Measurements from ENCODE around the gene KHDC3L.
"Not testable (repeated sequence)": the region's sequence is repeated elsewhere in the genome, so short reads cannot be mapped to it uniquely, and the experiment has no call there.

The KHDC3L gene

DNA sequence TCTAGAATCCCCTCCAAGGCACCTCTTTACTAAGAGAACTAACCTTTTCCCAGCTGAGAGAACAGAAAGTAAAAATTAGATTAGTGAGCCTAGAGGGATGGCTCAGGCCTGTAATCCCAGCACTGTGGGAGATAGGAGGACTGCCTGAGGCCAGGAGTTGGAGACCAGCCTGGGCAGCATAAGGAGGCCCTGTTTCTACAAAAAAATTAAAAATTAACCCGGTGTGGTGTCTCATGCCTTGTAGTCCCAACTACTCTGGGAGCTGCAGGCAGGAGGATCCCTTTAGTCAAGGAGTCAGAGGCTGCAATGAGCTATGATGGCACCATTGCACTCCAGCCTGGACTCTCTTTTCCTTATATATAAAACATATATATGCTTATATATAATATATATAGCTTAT, 12.8 kb downstream of the KHDC3L start:
- Histone ChIP-seq H3K36me3 (no peaks in the 10 kb centered on the region), H3K4me3 (ENCODE audit: low read depth, low read length) (no peak overlapping the region), H3K27me3 (no peaks in the 10 kb centered on the region), H3K4me1 (no peaks in the 10 kb centered on the region), H3K9me3 (no peaks in the 10 kb centered on the region)
- TF ChIP-seq, protein P1, sequence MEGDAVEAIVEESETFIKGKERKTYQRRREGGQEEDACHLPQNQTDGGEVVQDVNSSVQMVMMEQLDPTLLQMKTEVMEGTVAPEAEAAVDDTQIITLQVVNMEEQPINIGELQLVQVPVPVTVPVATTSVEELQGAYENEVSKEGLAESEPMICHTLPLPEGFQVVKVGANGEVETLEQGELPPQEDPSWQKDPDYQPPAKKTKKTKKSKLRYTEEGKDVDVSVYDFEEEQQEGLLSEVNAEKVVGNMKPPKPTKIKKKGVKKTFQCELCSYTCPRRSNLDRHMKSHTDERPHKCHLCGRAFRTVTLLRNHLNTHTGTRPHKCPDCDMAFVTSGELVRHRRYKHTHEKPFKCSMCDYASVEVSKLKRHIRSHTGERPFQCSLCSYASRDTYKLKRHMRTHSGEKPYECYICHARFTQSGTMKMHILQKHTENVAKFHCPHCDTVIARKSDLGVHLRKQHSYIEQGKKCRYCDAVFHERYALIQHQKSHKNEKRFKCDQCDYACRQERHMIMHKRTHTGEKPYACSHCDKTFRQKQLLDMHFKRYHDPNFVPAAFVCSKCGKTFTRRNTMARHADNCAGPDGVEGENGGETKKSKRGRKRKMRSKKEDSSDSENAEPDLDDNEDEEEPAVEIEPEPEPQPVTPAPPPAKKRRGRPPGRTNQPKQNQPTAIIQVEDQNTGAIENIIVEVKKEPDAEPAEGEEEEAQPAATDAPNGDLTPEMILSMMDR (IDR thresholded peaks at IDR 0.05; ENCODE audit: low read depth, low read length), result no peak
- no peak for DNase-seq

DNA sequence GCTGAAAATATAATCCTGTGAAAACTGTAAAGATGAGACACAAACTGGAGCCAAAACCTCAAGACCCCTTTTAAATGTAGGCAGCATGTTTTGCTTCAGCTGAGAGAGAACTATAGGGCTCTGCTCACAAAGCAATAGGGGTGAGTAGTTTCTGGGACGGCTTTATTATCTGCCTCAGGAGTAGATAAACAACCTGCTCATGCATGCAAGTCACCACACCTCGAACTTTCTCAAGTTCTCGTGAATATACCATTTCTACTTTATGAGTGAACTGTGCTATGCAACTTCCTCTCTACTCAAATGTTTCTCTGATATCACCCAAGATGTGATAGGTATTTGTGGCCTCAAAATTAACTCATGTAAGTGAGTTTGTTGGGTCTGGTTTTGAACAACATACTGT, 14.8 kb downstream of the KHDC3L start:
- no peak for DNase-seq
- H3K4me1 ChIP-seq, result no peaks in the 10 kb centered on the region
- no peaks in the 10 kb centered on the region for H3K36me3 ChIP-seq
- H3K9me3 ChIP-seq, result no peaks in the 10 kb centered on the region
- TF ChIP-seq, protein P1 (IDR thresholded peaks at IDR 0.05; ENCODE audit: low read depth, low read length), result no peak
- H3K4me3 ChIP-seq (ENCODE audit: low read depth, low read length), result no peak overlapping the region
- no peaks in the 10 kb centered on the region for H3K27me3 ChIP-seq

DNA sequence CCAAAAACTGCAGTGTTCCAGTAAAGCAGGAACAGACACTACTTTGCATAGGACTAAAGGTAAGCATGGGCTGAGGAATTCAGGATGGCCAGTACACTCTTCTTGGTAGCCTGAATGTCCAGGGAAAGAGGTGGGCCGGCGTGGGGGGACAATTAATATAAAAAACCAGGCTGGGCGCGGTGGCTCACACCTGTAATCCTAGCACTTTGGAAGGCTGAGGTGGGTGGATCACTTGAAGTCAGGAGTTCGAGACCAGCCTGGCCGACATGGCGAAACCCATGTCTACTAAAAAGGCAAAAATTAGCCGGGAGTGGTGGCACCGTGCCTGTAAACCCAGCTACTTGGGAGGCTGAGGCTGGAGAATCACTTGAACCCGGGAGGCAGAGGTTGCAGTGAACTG, 19.1 kb downstream of the KHDC3L start:
- H3K27me3 ChIP-seq; H3K9me3 ChIP-seq; H3K36me3 ChIP-seq; H3K4me3 ChIP-seq (ENCODE audit: low read depth, low read length); H3K4me1 ChIP-seq; DNase-seq: not testable (repeated sequence)

DNA sequence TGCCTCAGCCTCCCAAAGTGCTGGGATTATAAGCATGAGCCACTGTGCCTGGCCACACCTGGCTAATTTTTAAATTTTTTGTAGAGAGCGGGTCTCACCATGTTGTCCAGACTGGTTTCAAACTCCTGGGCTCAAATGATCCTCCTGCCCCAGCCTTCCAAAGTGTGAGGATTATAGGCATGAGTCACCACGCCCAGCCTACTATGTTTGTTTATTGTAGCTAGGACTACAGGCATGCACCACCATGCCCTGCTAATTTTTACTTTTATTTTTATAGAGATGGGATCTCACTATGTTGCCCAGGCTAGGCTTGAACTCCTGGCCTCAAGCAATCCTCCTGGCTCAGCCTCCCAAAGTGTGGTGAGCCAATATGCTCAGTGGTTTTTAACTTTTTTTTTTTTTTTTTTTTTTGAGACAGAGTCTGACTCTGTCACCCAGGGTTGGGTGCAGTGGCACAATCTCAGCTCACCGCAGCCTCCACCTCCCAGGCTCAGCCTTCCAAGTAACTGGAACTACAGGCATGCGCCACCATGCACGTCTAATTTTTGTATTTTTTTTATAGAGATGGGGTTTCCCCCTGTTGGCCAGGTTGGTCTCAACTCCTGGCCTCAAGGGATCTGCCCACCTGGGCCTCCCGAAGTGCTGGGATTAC, 20.1 kb downstream of the KHDC3L start:
- H3K36me3 ChIP-seq, result no peaks in the 10 kb centered on the region
- TF ChIP-seq, protein P1 (IDR thresholded peaks at IDR 0.05; ENCODE audit: low read depth, low read length), result no peak
- no peaks in the 10 kb centered on the region for H3K4me1 ChIP-seq
- H3K9me3 ChIP-seq, result no peaks in the 10 kb centered on the region
- H3K27me3 ChIP-seq, result no peaks in the 10 kb centered on the region
- no peak overlapping the region for H3K4me3 ChIP-seq (ENCODE audit: low read depth, low read length)
- DNase-seq, result no peak

DNA sequence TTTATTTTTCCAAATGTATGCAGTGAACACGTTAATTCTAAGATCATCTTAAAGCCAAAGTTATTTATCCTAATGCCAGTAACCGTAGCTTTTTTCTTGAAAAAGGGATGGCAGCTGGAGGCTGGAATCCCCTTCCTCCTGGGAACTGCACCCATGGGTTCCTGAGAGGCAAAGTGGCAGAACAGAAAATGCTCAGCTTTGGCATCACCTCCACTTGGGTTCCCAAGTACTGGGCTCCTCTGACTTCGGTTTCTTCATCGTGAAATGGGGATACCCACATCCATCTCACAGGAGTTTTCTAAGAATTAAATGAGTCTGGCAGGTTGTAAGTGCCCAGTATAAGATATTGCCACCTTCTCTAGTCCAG, 26.0 kb downstream of the KHDC3L start:
- Histone ChIP-seq H3K4me1 (no peaks in the 10 kb centered on the region), H3K27me3 (no peaks in the 10 kb centered on the region), H3K4me3 (ENCODE audit: low read depth, low read length) (peak overlapping the region; percentile 65), H3K9me3 (no peaks in the 10 kb centered on the region), H3K36me3 (no peaks in the 10 kb centered on the region)
- TF ChIP-seq, protein P1 (IDR thresholded peaks at IDR 0.05; ENCODE audit: low read depth, low read length), result no peak
- DNase-seq, result no peak

DNA sequence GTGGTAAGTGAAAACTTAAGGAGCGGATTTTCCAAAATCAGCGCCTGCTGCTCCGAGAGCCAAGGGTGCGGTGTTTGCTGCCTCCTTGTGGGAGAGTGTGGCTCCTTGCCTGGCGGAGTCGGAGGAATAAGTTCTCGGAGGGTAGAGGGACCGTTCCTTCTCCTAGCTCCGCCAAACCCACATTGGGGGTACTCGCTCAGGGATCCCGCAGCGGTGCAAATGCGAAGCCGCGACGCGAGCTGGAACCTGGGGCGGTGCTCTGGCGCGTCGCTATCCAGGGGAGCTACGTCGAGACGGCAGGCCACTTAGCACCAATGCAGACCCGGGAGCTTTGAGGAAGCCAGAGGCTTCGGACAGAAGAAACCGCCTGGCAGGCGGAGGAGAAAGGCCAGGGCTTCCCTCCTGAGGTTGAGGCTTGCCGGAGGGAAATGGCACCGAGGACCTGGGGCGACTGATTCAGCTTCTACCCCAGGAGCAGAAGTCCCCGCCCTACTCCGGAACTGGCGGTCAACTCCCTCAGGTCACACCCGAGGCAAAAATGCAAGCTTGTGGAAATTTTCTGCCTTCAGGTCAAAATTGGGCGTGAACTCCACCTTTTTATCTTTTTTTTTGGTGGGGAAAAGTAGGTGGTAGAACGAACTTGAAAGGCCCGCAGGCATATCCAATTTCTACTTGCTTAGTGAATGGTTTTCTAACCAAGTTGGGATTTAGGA, 26.5 kb downstream of the KHDC3L start:
- Histone ChIP-seq H3K36me3 (no peaks in the 10 kb centered on the region), H3K27me3 (no peaks in the 10 kb centered on the region), H3K4me1 (no peaks in the 10 kb centered on the region), H3K9me3 (no peaks in the 10 kb centered on the region), H3K4me3 (ENCODE audit: low read depth, low read length) (peak overlapping the region; percentile 65)
- TF ChIP-seq, protein P1 (IDR thresholded peaks at IDR 0.05; ENCODE audit: low read depth, low read length), result peak; percentile 77
- DNase-seq, result peak; percentile 61
